Measurements from ENCODE around the gene CWC25. TPM values are rescaled to one million over a fixed set of nuclear protein-coding genes. Genes with fewer than 3 reads are reported as not detected.

Gene CWC25
- total and polyA plus RNA-seq, 2 of the 13 experiments (the other 11 are each of a cell fraction or from before 2014, with no cell fraction given), result 15.6 to 22.7 TPM

DNA sequence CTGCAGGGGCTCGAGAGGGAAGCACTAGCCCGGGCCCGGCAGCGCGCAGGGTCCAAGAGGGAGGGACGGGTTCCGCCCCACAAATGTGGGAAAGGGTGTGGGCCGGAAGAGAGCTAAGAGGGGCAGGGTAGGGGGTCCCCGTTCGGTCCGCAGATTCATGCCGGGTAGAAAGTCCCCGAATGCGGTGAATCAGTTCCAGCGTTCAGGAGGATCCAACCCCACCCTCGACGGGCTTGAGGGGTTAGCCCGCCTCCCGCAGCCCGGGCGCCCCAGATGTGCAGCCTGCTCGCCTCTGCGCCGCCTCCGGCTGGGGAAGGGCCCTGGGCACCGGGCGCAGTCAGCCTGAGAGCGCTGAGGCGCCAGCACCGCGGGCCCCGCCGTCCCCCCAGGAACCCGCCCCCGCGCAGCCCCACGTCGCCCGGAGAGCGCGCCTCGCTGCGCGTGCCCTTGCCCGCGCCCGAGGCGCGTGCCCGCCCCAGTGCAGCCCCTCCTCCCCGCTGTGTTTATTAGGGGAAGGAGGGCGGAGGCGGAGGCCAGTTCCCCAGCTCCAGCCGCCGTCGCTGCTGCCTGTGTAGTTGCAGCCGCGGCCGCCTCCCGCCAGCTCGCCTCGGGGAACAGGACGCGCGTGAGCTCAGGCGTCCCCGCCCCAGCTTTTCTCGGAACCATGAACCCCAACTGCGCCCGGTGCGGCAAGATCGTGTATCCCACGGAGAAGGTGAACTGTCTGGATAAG, 44.6 kb upstream of the CWC25 start, which contains the start of gene LASP1 (continued):
- TF ChIP-seq, protein P1, sequence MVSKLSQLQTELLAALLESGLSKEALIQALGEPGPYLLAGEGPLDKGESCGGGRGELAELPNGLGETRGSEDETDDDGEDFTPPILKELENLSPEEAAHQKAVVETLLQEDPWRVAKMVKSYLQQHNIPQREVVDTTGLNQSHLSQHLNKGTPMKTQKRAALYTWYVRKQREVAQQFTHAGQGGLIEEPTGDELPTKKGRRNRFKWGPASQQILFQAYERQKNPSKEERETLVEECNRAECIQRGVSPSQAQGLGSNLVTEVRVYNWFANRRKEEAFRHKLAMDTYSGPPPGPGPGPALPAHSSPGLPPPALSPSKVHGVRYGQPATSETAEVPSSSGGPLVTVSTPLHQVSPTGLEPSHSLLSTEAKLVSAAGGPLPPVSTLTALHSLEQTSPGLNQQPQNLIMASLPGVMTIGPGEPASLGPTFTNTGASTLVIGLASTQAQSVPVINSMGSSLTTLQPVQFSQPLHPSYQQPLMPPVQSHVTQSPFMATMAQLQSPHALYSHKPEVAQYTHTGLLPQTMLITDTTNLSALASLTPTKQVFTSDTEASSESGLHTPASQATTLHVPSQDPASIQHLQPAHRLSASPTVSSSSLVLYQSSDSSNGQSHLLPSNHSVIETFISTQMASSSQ (IDR thresholded peaks at IDR 0.05; ENCODE audit: low read depth), result no peak
- TF ChIP-seq, protein P1 (CRISPR knock-in tag; IDR thresholded peaks at IDR 0.05; ENCODE audit: borderline replicate concordance), result 0 out of 2 replicates have a peak, but pooled peaks have one; percentile 43
- TF ChIP-seq ZNF775 (CRISPR knock-in tag; IDR thresholded peaks at IDR 0.05; ENCODE audit: borderline replicate concordance) (no peak), ZZZ3 (CRISPR knock-in tag; IDR thresholded peaks at IDR 0.05; ENCODE audit: borderline replicate concordance) (0 out of 2 replicates have a peak, but pooled peaks have one; percentile 70), ZFP41 (CRISPR knock-in tag; IDR thresholded peaks at IDR 0.05; ENCODE audit: borderline replicate concordance) (no peak), TEAD3 (CRISPR knock-in tag; optimal IDR thresholded peaks at IDR 0.05; ENCODE audit: borderline replicate concordance) (no peak), NRL (CRISPR knock-in tag; IDR thresholded peaks at IDR 0.05; ENCODE audit: borderline replicate concordance) (peak; percentile 94), ZNF383 (CRISPR knock-in tag; IDR thresholded peaks at IDR 0.05; ENCODE audit: borderline replicate concordance) (no peak), ZNF550 (CRISPR knock-in tag; IDR thresholded peaks at IDR 0.05; ENCODE audit: borderline replicate concordance) (peak; percentile 25; the same call in 1 of the 2 replicates)
- TF ChIP-seq, protein P2, sequence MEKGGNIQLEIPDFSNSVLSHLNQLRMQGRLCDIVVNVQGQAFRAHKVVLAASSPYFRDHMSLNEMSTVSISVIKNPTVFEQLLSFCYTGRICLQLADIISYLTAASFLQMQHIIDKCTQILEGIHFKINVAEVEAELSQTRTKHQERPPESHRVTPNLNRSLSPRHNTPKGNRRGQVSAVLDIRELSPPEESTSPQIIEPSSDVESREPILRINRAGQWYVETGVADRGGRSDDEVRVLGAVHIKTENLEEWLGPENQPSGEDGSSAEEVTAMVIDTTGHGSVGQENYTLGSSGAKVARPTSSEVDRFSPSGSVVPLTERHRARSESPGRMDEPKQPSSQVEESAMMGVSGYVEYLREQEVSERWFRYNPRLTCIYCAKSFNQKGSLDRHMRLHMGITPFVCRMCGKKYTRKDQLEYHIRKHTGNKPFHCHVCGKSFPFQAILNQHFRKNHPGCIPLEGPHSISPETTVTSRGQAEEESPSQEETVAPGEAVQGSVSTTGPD (CRISPR knock-in tag; IDR thresholded peaks at IDR 0.05), result no peak
- TF ChIP-seq, protein P3, sequence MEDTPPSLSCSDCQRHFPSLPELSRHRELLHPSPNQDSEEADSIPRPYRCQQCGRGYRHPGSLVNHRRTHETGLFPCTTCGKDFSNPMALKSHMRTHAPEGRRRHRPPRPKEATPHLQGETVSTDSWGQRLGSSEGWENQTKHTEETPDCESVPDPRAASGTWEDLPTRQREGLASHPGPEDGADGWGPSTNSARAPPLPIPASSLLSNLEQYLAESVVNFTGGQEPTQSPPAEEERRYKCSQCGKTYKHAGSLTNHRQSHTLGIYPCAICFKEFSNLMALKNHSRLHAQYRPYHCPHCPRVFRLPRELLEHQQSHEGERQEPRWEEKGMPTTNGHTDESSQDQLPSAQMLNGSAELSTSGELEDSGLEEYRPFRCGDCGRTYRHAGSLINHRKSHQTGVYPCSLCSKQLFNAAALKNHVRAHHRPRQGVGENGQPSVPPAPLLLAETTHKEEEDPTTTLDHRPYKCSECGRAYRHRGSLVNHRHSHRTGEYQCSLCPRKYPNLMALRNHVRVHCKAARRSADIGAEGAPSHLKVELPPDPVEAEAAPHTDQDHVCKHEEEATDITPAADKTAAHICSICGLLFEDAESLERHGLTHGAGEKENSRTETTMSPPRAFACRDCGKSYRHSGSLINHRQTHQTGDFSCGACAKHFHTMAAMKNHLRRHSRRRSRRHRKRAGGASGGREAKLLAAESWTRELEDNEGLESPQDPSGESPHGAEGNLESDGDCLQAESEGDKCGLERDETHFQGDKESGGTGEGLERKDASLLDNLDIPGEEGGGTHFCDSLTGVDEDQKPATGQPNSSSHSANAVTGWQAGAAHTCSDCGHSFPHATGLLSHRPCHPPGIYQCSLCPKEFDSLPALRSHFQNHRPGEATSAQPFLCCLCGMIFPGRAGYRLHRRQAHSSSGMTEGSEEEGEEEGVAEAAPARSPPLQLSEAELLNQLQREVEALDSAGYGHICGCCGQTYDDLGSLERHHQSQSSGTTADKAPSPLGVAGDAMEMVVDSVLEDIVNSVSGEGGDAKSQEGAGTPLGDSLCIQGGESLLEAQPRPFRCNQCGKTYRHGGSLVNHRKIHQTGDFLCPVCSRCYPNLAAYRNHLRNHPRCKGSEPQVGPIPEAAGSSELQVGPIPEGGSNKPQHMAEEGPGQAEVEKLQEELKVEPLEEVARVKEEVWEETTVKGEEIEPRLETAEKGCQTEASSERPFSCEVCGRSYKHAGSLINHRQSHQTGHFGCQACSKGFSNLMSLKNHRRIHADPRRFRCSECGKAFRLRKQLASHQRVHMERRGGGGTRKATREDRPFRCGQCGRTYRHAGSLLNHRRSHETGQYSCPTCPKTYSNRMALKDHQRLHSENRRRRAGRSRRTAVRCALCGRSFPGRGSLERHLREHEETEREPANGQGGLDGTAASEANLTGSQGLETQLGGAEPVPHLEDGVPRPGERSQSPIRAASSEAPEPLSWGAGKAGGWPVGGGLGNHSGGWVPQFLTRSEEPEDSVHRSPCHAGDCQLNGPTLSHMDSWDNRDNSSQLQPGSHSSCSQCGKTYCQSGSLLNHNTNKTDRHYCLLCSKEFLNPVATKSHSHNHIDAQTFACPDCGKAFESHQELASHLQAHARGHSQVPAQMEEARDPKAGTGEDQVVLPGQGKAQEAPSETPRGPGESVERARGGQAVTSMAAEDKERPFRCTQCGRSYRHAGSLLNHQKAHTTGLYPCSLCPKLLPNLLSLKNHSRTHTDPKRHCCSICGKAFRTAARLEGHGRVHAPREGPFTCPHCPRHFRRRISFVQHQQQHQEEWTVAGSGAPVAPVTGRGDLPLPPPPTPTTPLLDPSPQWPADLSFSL (CRISPR knock-in tag; IDR thresholded peaks at IDR 0.05), result no peak; the same call in 1 of the 2 replicates
- TF ChIP-seq, protein P4, sequence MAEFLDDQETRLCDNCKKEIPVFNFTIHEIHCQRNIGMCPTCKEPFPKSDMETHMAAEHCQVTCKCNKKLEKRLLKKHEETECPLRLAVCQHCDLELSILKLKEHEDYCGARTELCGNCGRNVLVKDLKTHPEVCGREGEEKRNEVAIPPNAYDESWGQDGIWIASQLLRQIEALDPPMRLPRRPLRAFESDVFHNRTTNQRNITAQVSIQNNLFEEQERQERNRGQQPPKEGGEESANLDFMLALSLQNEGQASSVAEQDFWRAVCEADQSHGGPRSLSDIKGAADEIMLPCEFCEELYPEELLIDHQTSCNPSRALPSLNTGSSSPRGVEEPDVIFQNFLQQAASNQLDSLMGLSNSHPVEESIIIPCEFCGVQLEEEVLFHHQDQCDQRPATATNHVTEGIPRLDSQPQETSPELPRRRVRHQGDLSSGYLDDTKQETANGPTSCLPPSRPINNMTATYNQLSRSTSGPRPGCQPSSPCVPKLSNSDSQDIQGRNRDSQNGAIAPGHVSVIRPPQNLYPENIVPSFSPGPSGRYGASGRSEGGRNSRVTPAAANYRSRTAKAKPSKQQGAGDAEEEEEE (CRISPR knock-in tag; IDR thresholded peaks at IDR 0.05; ENCODE audit: borderline replicate concordance), result no peak
- TF ChIP-seq, protein P5, sequence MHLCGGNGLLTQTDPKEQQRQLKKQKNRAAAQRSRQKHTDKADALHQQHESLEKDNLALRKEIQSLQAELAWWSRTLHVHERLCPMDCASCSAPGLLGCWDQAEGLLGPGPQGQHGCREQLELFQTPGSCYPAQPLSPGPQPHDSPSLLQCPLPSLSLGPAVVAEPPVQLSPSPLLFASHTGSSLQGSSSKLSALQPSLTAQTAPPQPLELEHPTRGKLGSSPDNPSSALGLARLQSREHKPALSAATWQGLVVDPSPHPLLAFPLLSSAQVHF (CRISPR knock-in tag; IDR thresholded peaks at IDR 0.05), result peak; percentile 91

Data from HepG2 (cell line).